ENCODE data around the gene AGBL1.
A peak's percentile ranks its signal among the peaks of the same experiment; 100 is the strongest.

Gene AGBL1

GRCh38 chr15:86659724-86660411, 580.2 kb downstream of the AGBL1 start:
- no peak for DNase-seq

GRCh38 chr15:86661580-86661979, 581.9 kb downstream of the AGBL1 start:
- no peak for DNase-seq

- DNase-seq: no peak
Measured at GRCh38 chr15:86663304-86663703, 583.6 kb downstream of the AGBL1 start.

GRCh38 chr15:86663979-86664378, 584.3 kb downstream of the AGBL1 start:
- DNase-seq: no peak

- DNase-seq: no peak
Measured at GRCh38 chr15:86664581-86664980, 584.9 kb downstream of the AGBL1 start.

GRCh38 chr15:86676002-86676401, 596.3 kb downstream of the AGBL1 start:
- no peak for DNase-seq

GRCh38 chr15:86677278-86677677, 597.6 kb downstream of the AGBL1 start:
- no peak for DNase-seq

GRCh38 chr15:86685263-86685662, 605.6 kb downstream of the AGBL1 start:
- no peak for DNase-seq

GRCh38 chr15:86689006-86689405, 609.3 kb downstream of the AGBL1 start:
- no peak for DNase-seq

- no peak for DNase-seq
Measured at GRCh38 chr15:86690566-86690965, 610.9 kb downstream of the AGBL1 start.

GRCh38 chr15:86691091-86691663, 611.5 kb downstream of the AGBL1 start:
- peak; percentile 3 for DNase-seq

GRCh38 chr15:86700864-86701610, 621.4 kb downstream of the AGBL1 start:
- DNase-seq: no peak

- DNase-seq: no peak
Measured at GRCh38 chr15:86701611-86701963, 621.9 kb downstream of the AGBL1 start.

- DNase-seq: no peak
Measured at GRCh38 chr15:86706813-86707212, 627.1 kb downstream of the AGBL1 start.

GRCh38 chr15:86711476-86711875, 631.8 kb downstream of the AGBL1 start:
- DNase-seq: no peak

GRCh38 chr15:86714241-86714640, 634.6 kb downstream of the AGBL1 start:
- no peak for DNase-seq

GRCh38 chr15:86725628-86726027, 646.0 kb downstream of the AGBL1 start:
- DNase-seq: no peak

GRCh38 chr15:86735247-86736040, 655.8 kb downstream of the AGBL1 start:
- DNase-seq: no peak

- no peak for DNase-seq
Measured at GRCh38 chr15:86741917-86742316, 662.2 kb downstream of the AGBL1 start.

- DNase-seq: peak; percentile 28
Measured at GRCh38 chr15:86743283-86743903, 663.7 kb downstream of the AGBL1 start.

- DNase-seq: no peak
Measured at GRCh38 chr15:86744198-86744780, 664.6 kb downstream of the AGBL1 start.

- no peak for DNase-seq
Measured at GRCh38 chr15:86751116-86751515, 671.4 kb downstream of the AGBL1 start.

GRCh38 chr15:86754846-86755245, 675.2 kb downstream of the AGBL1 start:
- no peak for DNase-seq
